A673 (cell line): ENCODE results near the gene GHRH. TPM values are rescaled to one million over a fixed set of nuclear protein-coding genes. Genes with fewer than 3 reads are reported as not detected.

Experiments used
- BruUV-seq: library from RNA; stranded (reverse); fragments of 400-500 nt; replicated peaks from 2 replicates; lab custom pipeline; 2021; lab: Mats Ljungman, UMichigan
- CTCF ChIA-PET: fragments of 300-600 bp; sonication (Branson Sonifier 250); formaldehyde crosslinking; loops from one replicate; lab custom pipeline; 2022; ENCODE audit warnings: antibody characterized with exemption; lab: Charles Lee
- POLR2A ChIA-PET: fragments of 300-600 bp; sonication (Branson Sonifier 250); formaldehyde crosslinking; loops from one replicate; lab custom pipeline; 2022; ENCODE audit warnings: antibody characterized with exemption; ENCODE audit not compliant: low non-redundant PET; lab: Charles Lee
- DNase-seq: peaks from one replicate; pipeline ENCODE4 v3.0.0-alpha.2; 2015; ENCODE audit warnings: low spot score
- H3K27ac ChIP-seq: fragments of 200-600 bp; sonication (generic); 2 replicates; pipeline ENCODE4 v1.5.1; 2016; ENCODE audit warnings: mixed run types, low read depth, mild to moderate bottlenecking, mixed read lengths, antibody characterized with exemption, low read length; ENCODE audit not compliant: poor library complexity, severe bottlenecking
- H3K27me3 ChIP-seq: fragments of 200-600 bp; sonication (generic); replicated peaks from 2 replicates; pipeline ENCODE4 v1.6.1; 2017; ENCODE audit warnings: mixed run types, low read depth, mild to moderate bottlenecking, mixed read lengths, antibody characterized with exemption, low read length; ENCODE audit not compliant: insufficient read depth, poor library complexity
- H3K36me3 ChIP-seq: fragments of 200-600 bp; sonication (generic); 2 replicates; pipeline ENCODE4 v1.6.1; 2016; ENCODE audit warnings: mixed run types, mild to moderate bottlenecking, mixed read lengths, antibody characterized with exemption, low read length; ENCODE audit not compliant: insufficient read depth, poor library complexity, severe bottlenecking
- H3K4me1 ChIP-seq: fragments of 200-600 bp; sonication (generic); 2 replicates; pipeline ENCODE4 v1.6.1; 2017; ENCODE audit warnings: mixed run types, mild to moderate bottlenecking, mixed read lengths, antibody characterized with exemption, low read length; ENCODE audit not compliant: insufficient read depth, poor library complexity, severe bottlenecking
- H3K4me3 ChIP-seq: fragments of 200-600 bp; sonication (generic); 2 replicates; pipeline ENCODE4 v1.5.1; 2016; ENCODE audit warnings: low read depth, mixed run types, mild to moderate bottlenecking, mixed read lengths, low read length; ENCODE audit not compliant: poor library complexity, severe bottlenecking
- H3K9me3 ChIP-seq: fragments of 200-600 bp; sonication (generic); 2 replicates; pipeline ENCODE4 v1.6.1; 2016; ENCODE audit warnings: mixed run types, low read depth, mild to moderate bottlenecking, mixed read lengths, antibody characterized with exemption, low read length; ENCODE audit not compliant: poor library complexity, severe bottlenecking
- CTCF ChIP-seq: fragments of 300-800, 200-600 bp; sonication (generic); conservative IDR thresholded peaks from 2 replicates; pipeline ENCODE4 v1.5.1; 2017; ENCODE audit warnings: low read depth, mild to moderate bottlenecking, antibody characterized with exemption, low read length, moderate library complexity, mixed read lengths
- EZH2 ChIP-seq: fragments of 200-600 bp; sonication (generic); IDR thresholded peaks from 2 replicates; pipeline ENCODE4 v1.6.1; 2017; ENCODE audit warnings: borderline replicate concordance, low read depth, mild to moderate bottlenecking, mixed read lengths, antibody characterized with exemption, low read length; ENCODE audit not compliant: poor library complexity, severe bottlenecking
- intact Hi-C: fragments of 100-400 bp; cut with micrococcal nuclease; formaldehyde crosslinking; loops from one replicate; pipeline ENCODE4 v1.10.0; 2022; ENCODE audit not compliant: unreplicated experiment
- total RNA-seq: library from RNA; stranded (reverse); gene quantifications from 2 replicates; pipeline ENCODE4 v1.2.3, GENCODE V29; 2021

Gene GHRH
- total RNA-seq, 1 experiment from 2014 or later = not detected

GRCh38 chr20:37283530-37284195, 22.0 kb upstream of the GHRH start:
- no TSS peak for BruUV-seq
- no peak for TF ChIP-seq EZH2
- no peak for TF ChIP-seq CTCF
- intact Hi-C loops = loop anchor here (5.0 kb wide), 1 partner anchor 99 kb away; no protein-coding TSS in a partner anchor
- ChIA-PET POLR2A (no interaction called here), CTCF (no interaction called here)
- H3K9me3 ChIP-seq = no peaks in the 10 kb centered on the region
- H3K36me3 ChIP-seq = no peaks in the 10 kb centered on the region
- no peak overlapping the region for H3K4me3 ChIP-seq
- H3K27me3 ChIP-seq = no peaks in the 10 kb centered on the region
- no peaks in the 10 kb centered on the region for H3K4me1 ChIP-seq
- no peak for DNase-seq
- H3K27ac ChIP-seq = no peak overlapping the region

GRCh38 chr20:37282556-37282955, 20.9 kb upstream of the GHRH start:
- no peak for TF ChIP-seq EZH2
- TF ChIP-seq CTCF = peak; percentile 36; the same call in 1 of the 2 replicates
- ChIA-PET POLR2A (no interaction called here), CTCF (no interaction called here)
- BruUV-seq = no TSS peak
- H3K27ac ChIP-seq = no peak overlapping the region
- intact Hi-C loops = loop anchor here (5.0 kb wide), 1 partner anchor 100 kb away; no protein-coding TSS in a partner anchor
- H3K27me3 ChIP-seq = no peaks in the 10 kb centered on the region
- peak; percentile 16 for DNase-seq
- H3K4me1 ChIP-seq = no peaks in the 10 kb centered on the region
- no peaks in the 10 kb centered on the region for H3K36me3 ChIP-seq
- no peak overlapping the region for H3K4me3 ChIP-seq
- H3K9me3 ChIP-seq = no peaks in the 10 kb centered on the region

- TF ChIP-seq CTCF = no peak
- no peak for TF ChIP-seq EZH2
- no peaks in the 10 kb centered on the region for H3K4me1 ChIP-seq
- no peak overlapping the region for H3K27ac ChIP-seq
- CTCF ChIA-PET = no interaction called here
- intact Hi-C loops = loop anchor here (5.0 kb wide), 1 partner anchor 102 kb away; no protein-coding TSS in a partner anchor
- H3K36me3 ChIP-seq = no peaks in the 10 kb centered on the region
- H3K4me3 ChIP-seq = no peak overlapping the region
- no peak for DNase-seq
- no peaks in the 10 kb centered on the region for H3K9me3 ChIP-seq
- no peaks in the 10 kb centered on the region for H3K27me3 ChIP-seq
- POLR2A ChIA-PET = no interaction called here
- BruUV-seq = no TSS peak
These were observed 18.8 kb upstream of the GHRH start for GRCh38 chr20:37280403-37280802.
